ENCODE results near the gene C19orf81. TPM values are rescaled to one million over a fixed set of nuclear protein-coding genes. Genes with fewer than 3 reads are reported as not detected.

C19orf81 gene
- total RNA-seq, 1 donor from 2014 or later, result 3.0 TPM

GRCh38 chr19:50701367-50701985 is 52.2 kb downstream of the C19orf81 start:
- DNase-seq (ENCODE audit: low spot score in 2 of 2, unreplicated experiment in 2 of 2), result no peak
- H3K4me3 Mint-ChIP-seq, result no peak overlapping the region
- no peak overlapping the region for H3K27ac Mint-ChIP-seq
- no peaks in the 10 kb centered on the region for H3K9me3 Mint-ChIP-seq
- H3K36me3 Mint-ChIP-seq, result no peaks in the 10 kb centered on the region
- TF ChIP-seq CTCF (IDR thresholded peaks at IDR 0.05; ENCODE audit: unreplicated experiment), result no peak
- peaks cover 86% of the 10 kb centered on the region for H3K27me3 Mint-ChIP-seq (ENCODE audit: low read depth)
- no peaks in the 10 kb centered on the region for H3K4me1 Mint-ChIP-seq

GRCh38 chr19:50702158-50702870 is 53.1 kb downstream of the C19orf81 start:
- no peak overlapping the region for H3K27ac Mint-ChIP-seq
- H3K27me3 Mint-ChIP-seq (ENCODE audit: low read depth), result peaks cover 84% of the 10 kb centered on the region
- H3K4me1 Mint-ChIP-seq, result no peaks in the 10 kb centered on the region
- no peak overlapping the region for H3K4me3 Mint-ChIP-seq
- no peaks in the 10 kb centered on the region for H3K36me3 Mint-ChIP-seq
- TF ChIP-seq CTCF (IDR thresholded peaks at IDR 0.05; ENCODE audit: unreplicated experiment), result no peak
- DNase-seq (ENCODE audit: low spot score in 2 of 2, unreplicated experiment in 2 of 2), result no peak
- H3K9me3 Mint-ChIP-seq, result no peaks in the 10 kb centered on the region

GRCh38 chr19:50702871-50703829 is 53.9 kb downstream of the C19orf81 start:
- DNase-seq (ENCODE audit: low spot score in 2 of 2, unreplicated experiment in 2 of 2), result no peak
- Mint-ChIP-seq H3K27ac (no peak overlapping the region), H3K9me3 (no peaks in the 10 kb centered on the region), H3K27me3 (ENCODE audit: low read depth) (peaks cover 83% of the 10 kb centered on the region), H3K4me1 (no peaks in the 10 kb centered on the region), H3K36me3 (no peaks in the 10 kb centered on the region), H3K4me3 (no peak overlapping the region)
- TF ChIP-seq CTCF (IDR thresholded peaks at IDR 0.05; ENCODE audit: unreplicated experiment), result no peak

- no peak for TF ChIP-seq CTCF (IDR thresholded peaks at IDR 0.05; ENCODE audit: unreplicated experiment)
- Mint-ChIP-seq H3K4me1 (no peaks in the 10 kb centered on the region), H3K36me3 (no peaks in the 10 kb centered on the region), H3K27me3 (ENCODE audit: low read depth) (peaks cover 79% of the 10 kb centered on the region), H3K4me3 (no peak overlapping the region), H3K27ac (no peak overlapping the region), H3K9me3 (no peaks in the 10 kb centered on the region)
- no peak for DNase-seq (ENCODE audit: low spot score in 2 of 2, unreplicated experiment in 2 of 2)
These were observed 54.9 kb downstream of the C19orf81 start for GRCh38 chr19:50703915-50704796.

Measured in mesothelial cell of epicardium (in vitro differentiated cells).